ENCODE results near the gene WAPL. TPM values are rescaled to one million over a fixed set of nuclear protein-coding genes. Genes with fewer than 3 reads are reported as not detected.

WAPL gene
- total and polyA plus RNA-seq, 2 donors (not counting 1 experiment from before 2014, with no cell fraction given) = 8.3 to 42.8 TPM

GRCh38 chr10:86446987-86447386 is 74.6 kb downstream of the WAPL start:
- H3K27ac ChIP-seq (ENCODE audit: low read length in 2 of 2) = peak overlapping the region in 1 of 2 donors; percentile 58
- H4K20me1 ChIP-seq (ENCODE audit: control insufficient read depth, insufficient read depth, low read length, poor library complexity, severe bottlenecking) = peaks cover 10% of the 10 kb centered on the region
- peaks cover 0 to 4% (median 1%) of the 10 kb centered on the region in 3 donors for H3K9me3 ChIP-seq (ENCODE audit: control extremely low read depth in 1 of 3, control insufficient read depth in 2 of 3, insufficient read depth in 1 of 3, low read length in 2 of 3)
- no peaks in the 10 kb centered on the region for H3K27me3 ChIP-seq (replicated peaks in 1 of 4; ENCODE audit: control extremely low read depth in 1 of 4, control insufficient read depth in 3 of 4, insufficient read depth in 4 of 4, low read length in 3 of 4)
- peaks cover 7% of the 10 kb centered on the region for H3K9me3 Mint-ChIP-seq (ENCODE audit: insufficient read depth)
- H3K4me1 ChIP-seq (ENCODE audit: control insufficient read depth in 2 of 2, insufficient read depth in 2 of 2, low read length in 2 of 2) = peaks cover 25 to 28% of the 10 kb centered on the region in 2 donors
- H3K4me3 Mint-ChIP-seq = no peak overlapping the region
- no peak overlapping the region for H3K9ac ChIP-seq (ENCODE audit: low read length)
- peaks cover 38% of the 10 kb centered on the region for H3K4me1 Mint-ChIP-seq
- H3K4me2 ChIP-seq (replicated peaks; ENCODE audit: low read depth, low read length, poor library complexity, severe bottlenecking) = peak overlapping the region; percentile 9
- ChIA-PET POLR2A (no interaction called here), CTCF (interaction anchor here (0.5 to 0.8 kb wide), 2 partner anchors 27 to 47 kb away, joined by 4 to 5 read pairs; no protein-coding TSS in a partner anchor)
- no peaks in the 10 kb centered on the region for H3K27me3 Mint-ChIP-seq
- no peak overlapping the region for H3K27ac Mint-ChIP-seq
- WGBS (ENCODE audit: insufficient coverage) = no CpG with 5 or more reads among the region's 1 CpG
- H3K36me3 ChIP-seq (replicated peaks in 1 of 2; ENCODE audit: control extremely low read depth in 1 of 2, control insufficient read depth in 1 of 2, extremely low read depth in 1 of 2, insufficient read depth in 2 of 2, low read length in 1 of 2) = peaks cover 17 to 64% of the 10 kb centered on the region in 2 experiments
- intact Hi-C loops (cut with micrococcal nuclease) = no loop called here
- DNase-seq = no peak
- no peak overlapping the region for H2AFZ ChIP-seq (ENCODE audit: insufficient read depth, low read depth, low read length, poor library complexity, severe bottlenecking)
- ATAC-seq (ENCODE audit: low read depth) = no peak
- TF ChIP-seq CTCF (IDR thresholded peaks at IDR 0.05) = no peak
- TF ChIP-seq EZH2 (IDR thresholded peaks at IDR 0.05; ENCODE audit: borderline replicate concordance, insufficient read depth, low read depth, low read length, poor library complexity, severe bottlenecking) = no peak
- no peak overlapping the region for H3K4me3 ChIP-seq (ENCODE audit: control extremely low read depth in 1 of 5, extremely low read depth in 1 of 5, insufficient read depth in 1 of 5, low read depth in 2 of 5, low read length in 4 of 5)
- peaks cover 3% of the 10 kb centered on the region for H3K79me2 ChIP-seq (ENCODE audit: control insufficient read depth, insufficient read depth, low read length)

- intact Hi-C loops (cut with micrococcal nuclease) = no loop called here
- CTCF ChIA-PET = interaction anchor here (0.6 to 0.8 kb wide), 2 partner anchors 33 to 47 kb away, joined by 4 to 5 read pairs; no protein-coding TSS in a partner anchor
These were observed 75.2 kb downstream of the WAPL start for GRCh38 chr10:86446440-86446839.

More at GRCh38 chr10:86446440-86446839, 75.2 kb downstream of the WAPL start:
- H3K36me3 ChIP-seq (replicated peaks in 1 of 2; ENCODE audit: control extremely low read depth in 1 of 2, control insufficient read depth in 1 of 2, extremely low read depth in 1 of 2, insufficient read depth in 2 of 2, low read length in 1 of 2) = peaks cover 17 to 64% of the 10 kb centered on the region in 2 experiments
- Mint-ChIP-seq H3K4me3 (no peak overlapping the region), H3K9me3 (ENCODE audit: insufficient read depth) (peaks cover 7% of the 10 kb centered on the region), H3K27me3 (no peaks in the 10 kb centered on the region), H3K4me1 (peaks cover 32% of the 10 kb centered on the region), H3K27ac (no peak overlapping the region)
- no peak overlapping the region for H3K4me3 ChIP-seq (ENCODE audit: control extremely low read depth in 1 of 5, extremely low read depth in 1 of 5, insufficient read depth in 1 of 5, low read depth in 2 of 5, low read length in 4 of 5)
- H3K27me3 ChIP-seq (replicated peaks in 1 of 4; ENCODE audit: control extremely low read depth in 1 of 4, control insufficient read depth in 3 of 4, insufficient read depth in 4 of 4, low read length in 3 of 4) = no peaks in the 10 kb centered on the region
- H3K27ac ChIP-seq (ENCODE audit: low read length in 2 of 2) = no peak overlapping the region
- H3K4me2 ChIP-seq (replicated peaks; ENCODE audit: low read depth, low read length, poor library complexity, severe bottlenecking) = no peak overlapping the region
- H3K4me1 ChIP-seq (ENCODE audit: control insufficient read depth in 2 of 2, insufficient read depth in 2 of 2, low read length in 2 of 2) = peaks cover 20 to 24% of the 10 kb centered on the region in 2 donors
- peaks cover 0 to 4% (median 1%) of the 10 kb centered on the region in 3 donors for H3K9me3 ChIP-seq (ENCODE audit: control extremely low read depth in 1 of 3, control insufficient read depth in 2 of 3, insufficient read depth in 1 of 3, low read length in 2 of 3)
- POLR2A ChIA-PET = no interaction called here
- H4K20me1 ChIP-seq (ENCODE audit: control insufficient read depth, insufficient read depth, low read length, poor library complexity, severe bottlenecking) = peaks cover 10% of the 10 kb centered on the region
- no peak for TF ChIP-seq CTCF (IDR thresholded peaks at IDR 0.05)
- no peak for TF ChIP-seq EZH2 (IDR thresholded peaks at IDR 0.05; ENCODE audit: borderline replicate concordance, insufficient read depth, low read depth, low read length, poor library complexity, severe bottlenecking)
- no CpG with 5 or more reads among the region's 1 CpG for WGBS (ENCODE audit: insufficient coverage)
- H3K9ac ChIP-seq (ENCODE audit: low read length) = no peak overlapping the region
- ATAC-seq (ENCODE audit: low read depth) (no peak), DNase-seq (no peak)
- H2AFZ ChIP-seq (ENCODE audit: insufficient read depth, low read depth, low read length, poor library complexity, severe bottlenecking) = no peak overlapping the region
- peaks cover 3% of the 10 kb centered on the region for H3K79me2 ChIP-seq (ENCODE audit: control insufficient read depth, insufficient read depth, low read length)
